ENCODE data around the gene GABRR3.

The GABRR3 gene

DNA sequence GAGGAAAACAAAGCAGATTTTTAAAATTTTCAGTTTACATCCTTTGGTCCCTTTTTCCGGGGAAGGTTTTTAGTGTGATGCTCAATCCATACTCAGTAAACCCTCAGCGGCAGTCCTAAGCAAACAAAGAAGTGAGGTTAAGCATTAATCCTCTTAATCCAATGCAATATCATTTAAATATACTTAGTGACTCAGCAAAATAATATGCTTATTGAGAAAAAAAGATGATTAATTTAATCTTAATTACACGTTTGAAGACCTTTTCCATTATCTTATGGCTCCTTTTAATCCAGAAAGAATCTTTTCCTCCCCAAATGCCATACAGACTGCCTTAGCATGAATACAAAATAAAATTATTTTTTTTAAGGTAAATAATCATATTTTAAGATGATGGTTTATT is at the start of gene GABRR3:
GABRR3 (minus strand) TSS at position 108 of the 400 bp plus-strand sequence. CDS start 328 bp downstream, outside the sequence.
- H3K9ac ChIP-seq (ENCODE audit: insufficient read length): no peak within 1 kb of the TSS
- no peak within 1 kb of the TSS for H3K4me3 ChIP-seq
- no peak within 1 kb of the TSS for H3K27ac ChIP-seq
- no peak for DNase-seq (ENCODE audit: low read depth, low spot score)
- no peaks in the 10 kb centered on the region for H3K9me3 ChIP-seq (ENCODE audit: low read depth, low read length)
- no peaks in the 10 kb centered on the region for H3K36me3 ChIP-seq (ENCODE audit: insufficient read depth, low read length)
- TF ChIP-seq POLR2AphosphoS5 (IDR thresholded peaks at IDR 0.05; ENCODE audit: borderline replicate concordance, low read depth, low read length) (no peak), EZH2 (IDR thresholded peaks at IDR 0.05) (no peak), FOXP2 (optimal IDR thresholded peaks at IDR 0.05; ENCODE audit: control extremely low read depth, extremely low read length, insufficient read depth) (no peak)

DNA sequence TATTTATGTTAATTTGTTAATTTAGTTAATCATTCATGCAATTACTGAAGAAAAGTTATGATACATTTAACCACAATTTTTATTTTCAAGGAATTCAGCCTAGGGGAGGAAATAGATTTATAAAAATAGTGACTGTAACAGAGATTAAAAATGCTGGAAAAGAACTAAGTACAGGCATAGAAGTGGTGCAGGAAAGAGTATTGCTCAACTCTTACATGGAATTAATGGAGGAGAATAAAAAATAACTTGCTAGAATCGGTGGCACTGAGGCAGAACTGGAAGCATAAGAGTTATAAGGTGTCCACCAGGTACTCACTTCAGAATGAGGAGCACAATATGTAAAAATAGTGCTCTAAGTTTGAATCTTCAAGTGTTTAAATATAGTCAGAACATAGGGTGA is 38.4 kb upstream of the GABRR3 start:
- Histone ChIP-seq H3K9me3 (ENCODE audit: low read depth, low read length) (no peaks in the 10 kb centered on the region; the same call in 1 of the 2 replicates), H3K4me3 (no peak overlapping the region), H3K27ac (no peak overlapping the region), H3K36me3 (ENCODE audit: insufficient read depth, low read length) (no peaks in the 10 kb centered on the region), H3K9ac (ENCODE audit: insufficient read length) (no peak overlapping the region)
- TF ChIP-seq FOXP2 (optimal IDR thresholded peaks at IDR 0.05; ENCODE audit: control extremely low read depth, extremely low read length, insufficient read depth): no peak
- no peak for TF ChIP-seq POLR2AphosphoS5 (IDR thresholded peaks at IDR 0.05; ENCODE audit: borderline replicate concordance, low read depth, low read length)
- no peak for TF ChIP-seq EZH2 (IDR thresholded peaks at IDR 0.05)
- DNase-seq (ENCODE audit: low read depth, low spot score): no peak

DNA sequence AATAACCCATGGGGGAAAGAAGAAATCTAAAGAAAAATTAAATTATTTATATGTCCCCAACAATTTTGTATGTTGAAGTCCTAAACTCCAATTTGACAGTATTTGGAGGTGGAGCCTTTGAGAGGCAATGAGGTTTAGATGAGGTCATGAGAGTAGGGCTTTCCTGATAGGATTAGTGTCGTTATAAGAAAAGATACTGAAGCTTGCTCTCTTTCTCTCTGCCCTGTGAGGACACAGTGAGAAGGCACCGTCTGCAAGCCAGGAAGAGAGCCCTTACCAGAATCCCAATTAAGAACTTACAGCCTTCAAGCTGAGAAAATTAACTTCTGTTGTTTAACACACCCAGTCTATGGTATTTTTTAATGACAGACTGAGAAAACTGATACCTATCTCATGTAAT is 35.7 kb upstream of the GABRR3 start:
- no peaks in the 10 kb centered on the region for H3K36me3 ChIP-seq (ENCODE audit: insufficient read depth, low read length)
- H3K9me3 ChIP-seq (ENCODE audit: low read depth, low read length): no peaks in the 10 kb centered on the region
- no peak for DNase-seq (ENCODE audit: low read depth, low spot score)
- H3K4me3 ChIP-seq: no peak overlapping the region
- TF ChIP-seq EZH2 (IDR thresholded peaks at IDR 0.05) (no peak), POLR2AphosphoS5 (IDR thresholded peaks at IDR 0.05; ENCODE audit: borderline replicate concordance, low read depth, low read length) (no peak), FOXP2 (optimal IDR thresholded peaks at IDR 0.05; ENCODE audit: control extremely low read depth, extremely low read length, insufficient read depth) (no peak)
- H3K9ac ChIP-seq (ENCODE audit: insufficient read length): no peak overlapping the region
- no peak overlapping the region for H3K27ac ChIP-seq

DNA sequence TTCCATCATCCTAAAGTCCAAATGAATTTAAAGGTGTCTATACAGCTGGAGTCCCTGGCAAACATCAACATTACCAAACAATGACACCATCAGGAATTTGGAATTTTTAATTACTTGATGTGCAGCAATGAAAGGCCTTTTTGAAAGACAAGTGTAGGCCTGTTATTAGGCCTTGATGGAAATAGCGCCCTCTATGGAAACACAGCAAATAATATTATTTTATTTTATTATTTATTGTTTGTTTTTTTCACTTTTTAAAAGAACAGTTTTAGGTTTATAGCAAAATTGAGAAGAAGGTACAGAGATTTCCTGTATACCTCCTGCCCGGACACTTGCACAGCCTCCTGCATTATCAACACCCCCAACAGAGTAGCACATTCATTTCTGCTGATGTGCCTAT is 33.7 kb upstream of the GABRR3 start:
- H3K27ac ChIP-seq: no peak overlapping the region
- TF ChIP-seq POLR2AphosphoS5 (IDR thresholded peaks at IDR 0.05; ENCODE audit: borderline replicate concordance, low read depth, low read length) (no peak), FOXP2 (optimal IDR thresholded peaks at IDR 0.05; ENCODE audit: control extremely low read depth, extremely low read length, insufficient read depth) (no peak), EZH2 (IDR thresholded peaks at IDR 0.05) (no peak)
- no peak for DNase-seq (ENCODE audit: low read depth, low spot score)
- H3K4me3 ChIP-seq: no peak overlapping the region
- no peaks in the 10 kb centered on the region for H3K36me3 ChIP-seq (ENCODE audit: insufficient read depth, low read length)
- H3K9ac ChIP-seq (ENCODE audit: insufficient read length): no peak overlapping the region
- no peaks in the 10 kb centered on the region for H3K9me3 ChIP-seq (ENCODE audit: low read depth, low read length)

DNA sequence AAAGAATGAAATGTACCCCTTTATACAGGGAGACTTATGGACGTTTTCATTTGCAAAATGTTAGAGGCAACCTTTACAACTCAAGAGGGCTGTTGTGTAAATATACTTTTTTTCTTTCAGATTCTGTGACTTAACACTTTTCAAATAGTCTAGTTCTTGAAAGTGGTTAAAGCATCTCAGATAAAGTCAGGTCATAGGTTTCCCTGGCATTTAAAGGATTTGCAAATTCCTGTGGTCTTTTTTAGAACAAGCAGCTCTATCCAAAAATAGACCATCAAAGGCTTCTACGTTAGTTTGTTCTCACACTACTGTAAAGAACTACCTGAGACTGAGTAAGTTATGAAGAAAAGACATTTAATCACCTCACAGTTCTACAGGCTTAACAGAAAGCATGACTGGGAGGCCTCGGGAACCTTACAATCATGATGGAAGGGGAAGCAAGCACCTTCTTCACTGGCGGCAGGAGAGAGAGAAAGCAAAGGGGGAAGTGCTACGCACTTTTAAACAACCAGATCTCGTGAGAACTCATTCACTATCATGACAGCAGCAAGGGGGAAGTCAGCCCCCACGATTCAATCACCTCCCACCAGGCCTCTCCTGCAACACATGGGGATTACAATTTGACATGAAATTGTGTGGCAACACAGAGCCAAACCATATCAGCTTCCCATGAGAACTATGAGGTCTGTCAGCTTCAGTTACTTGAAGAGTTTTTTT is 23.3 kb upstream of the GABRR3 start:
- H3K9ac ChIP-seq (ENCODE audit: insufficient read length): no peak overlapping the region
- no peak overlapping the region for H3K4me3 ChIP-seq
- no peak overlapping the region for H3K27ac ChIP-seq
- DNase-seq (ENCODE audit: low read depth, low spot score): no peak
- TF ChIP-seq POLR2AphosphoS5 (IDR thresholded peaks at IDR 0.05; ENCODE audit: borderline replicate concordance, low read depth, low read length) (no peak), FOXP2 (optimal IDR thresholded peaks at IDR 0.05; ENCODE audit: control extremely low read depth, extremely low read length, insufficient read depth) (no peak), EZH2 (IDR thresholded peaks at IDR 0.05) (no peak)
- no peaks in the 10 kb centered on the region for H3K9me3 ChIP-seq (ENCODE audit: low read depth, low read length)
- no peaks in the 10 kb centered on the region for H3K36me3 ChIP-seq (ENCODE audit: insufficient read depth, low read length)

DNA sequence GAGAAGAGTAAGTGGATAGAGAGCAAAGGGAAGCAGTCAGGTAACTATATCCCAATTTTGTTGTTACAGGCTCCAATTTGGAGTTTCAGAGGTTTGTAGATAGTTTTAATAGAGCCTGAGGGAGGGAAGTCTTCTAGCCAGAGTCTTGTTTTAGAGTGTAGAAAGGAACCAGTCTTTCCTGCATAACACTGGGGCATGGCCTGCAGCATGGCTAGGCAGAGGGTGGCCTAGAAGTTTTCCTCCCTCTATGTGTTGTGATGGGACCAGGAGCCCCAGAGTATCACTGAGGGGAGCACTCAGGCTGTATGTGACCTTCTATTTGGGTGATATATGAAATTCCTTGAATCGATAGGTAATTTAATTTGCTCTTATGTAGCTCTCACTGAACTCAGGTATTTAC is 22.5 kb upstream of the GABRR3 start:
- no peaks in the 10 kb centered on the region for H3K9me3 ChIP-seq (ENCODE audit: low read depth, low read length)
- H3K9ac ChIP-seq (ENCODE audit: insufficient read length): no peak overlapping the region
- DNase-seq (ENCODE audit: low read depth, low spot score): no peak
- no peak overlapping the region for H3K4me3 ChIP-seq
- no peak for TF ChIP-seq POLR2AphosphoS5 (IDR thresholded peaks at IDR 0.05; ENCODE audit: borderline replicate concordance, low read depth, low read length)
- no peak for TF ChIP-seq FOXP2 (optimal IDR thresholded peaks at IDR 0.05; ENCODE audit: control extremely low read depth, extremely low read length, insufficient read depth)
- TF ChIP-seq EZH2 (IDR thresholded peaks at IDR 0.05): no peak
- no peak overlapping the region for H3K27ac ChIP-seq
- H3K36me3 ChIP-seq (ENCODE audit: insufficient read depth, low read length): no peaks in the 10 kb centered on the region

DNA sequence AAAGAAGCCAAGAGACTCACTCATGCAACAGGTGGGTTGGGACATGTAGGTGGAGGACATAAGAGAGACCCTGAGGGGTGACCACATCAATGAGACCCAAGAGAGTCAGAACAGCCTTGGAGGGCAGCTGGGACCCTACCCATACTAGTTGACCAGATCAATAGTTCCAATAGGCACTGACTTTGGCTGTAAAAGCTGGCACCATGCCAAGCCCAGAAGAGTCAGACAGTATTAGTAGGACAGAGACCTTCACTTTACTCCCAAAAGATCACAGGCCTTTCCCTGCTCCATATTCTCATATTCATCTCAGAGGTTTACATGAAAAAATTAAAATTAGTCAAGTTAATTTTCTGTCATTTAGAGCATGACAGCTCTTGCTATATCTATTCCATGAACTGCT is 20.9 kb upstream of the GABRR3 start:
- H3K36me3 ChIP-seq (ENCODE audit: insufficient read depth, low read length): no peaks in the 10 kb centered on the region
- H3K9ac ChIP-seq (ENCODE audit: insufficient read length): no peak overlapping the region
- no peak overlapping the region for H3K4me3 ChIP-seq
- H3K27ac ChIP-seq: no peak overlapping the region
- no peak for TF ChIP-seq FOXP2 (optimal IDR thresholded peaks at IDR 0.05; ENCODE audit: control extremely low read depth, extremely low read length, insufficient read depth)
- no peak for TF ChIP-seq EZH2 (IDR thresholded peaks at IDR 0.05)
- TF ChIP-seq POLR2AphosphoS5 (IDR thresholded peaks at IDR 0.05; ENCODE audit: borderline replicate concordance, low read depth, low read length): no peak
- H3K9me3 ChIP-seq (ENCODE audit: low read depth, low read length): no peaks in the 10 kb centered on the region
- no peak for DNase-seq (ENCODE audit: low read depth, low spot score)

DNA sequence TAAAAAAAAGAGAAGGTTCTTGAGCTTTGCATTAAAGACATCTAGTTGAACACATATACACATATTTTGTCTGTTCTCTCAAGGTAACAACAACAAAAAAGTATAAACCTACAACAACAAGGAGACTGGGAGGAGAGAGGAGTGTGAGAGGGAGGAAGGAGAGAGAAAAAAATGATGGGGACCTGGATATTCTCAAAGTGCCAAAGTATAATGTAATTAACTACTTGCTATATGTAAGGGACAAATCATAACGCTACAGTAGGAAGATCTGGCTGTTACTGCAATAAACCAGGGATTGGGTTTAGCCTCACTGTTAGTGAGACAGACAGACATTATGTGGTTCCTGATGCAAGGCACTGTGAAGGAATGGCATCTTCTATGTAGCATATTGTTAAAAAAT is 14.2 kb upstream of the GABRR3 start:
- no peaks in the 10 kb centered on the region for H3K36me3 ChIP-seq (ENCODE audit: insufficient read depth, low read length)
- H3K27ac ChIP-seq: no peak overlapping the region
- TF ChIP-seq POLR2AphosphoS5 (IDR thresholded peaks at IDR 0.05; ENCODE audit: borderline replicate concordance, low read depth, low read length): no peak
- TF ChIP-seq FOXP2 (optimal IDR thresholded peaks at IDR 0.05; ENCODE audit: control extremely low read depth, extremely low read length, insufficient read depth): no peak
- TF ChIP-seq EZH2 (IDR thresholded peaks at IDR 0.05): no peak
- no peak overlapping the region for H3K9ac ChIP-seq (ENCODE audit: insufficient read length)
- H3K9me3 ChIP-seq (ENCODE audit: low read depth, low read length): no peaks in the 10 kb centered on the region
- DNase-seq (ENCODE audit: low read depth, low spot score): no peak
- H3K4me3 ChIP-seq: no peak overlapping the region

DNA sequence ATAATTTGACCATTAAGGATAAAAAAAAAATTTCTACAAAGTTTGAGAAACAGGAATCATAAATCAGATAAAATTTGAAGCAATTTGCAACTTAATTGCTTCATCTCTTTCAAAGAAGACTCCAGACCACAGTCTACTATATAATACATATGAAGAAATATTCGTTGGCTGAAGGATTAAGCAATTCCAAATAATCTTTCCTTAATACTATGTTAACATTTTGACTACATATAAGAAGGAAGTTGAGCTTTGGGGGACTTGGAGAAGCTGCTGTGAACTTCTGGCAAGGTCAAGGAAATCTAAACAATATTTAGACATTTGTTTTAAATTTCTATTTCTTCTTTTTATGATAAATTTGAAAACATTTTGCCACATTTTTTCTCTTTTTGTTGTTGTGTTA is 13.5 kb upstream of the GABRR3 start:
- no peak for TF ChIP-seq EZH2 (IDR thresholded peaks at IDR 0.05)
- TF ChIP-seq POLR2AphosphoS5 (IDR thresholded peaks at IDR 0.05; ENCODE audit: borderline replicate concordance, low read depth, low read length): no peak
- TF ChIP-seq FOXP2 (optimal IDR thresholded peaks at IDR 0.05; ENCODE audit: control extremely low read depth, extremely low read length, insufficient read depth): no peak
- DNase-seq (ENCODE audit: low read depth, low spot score): no peak
- H3K9ac ChIP-seq (ENCODE audit: insufficient read length): no peak overlapping the region

More for the DNA sequence above, 13.5 kb upstream of the GABRR3 start:
- H3K27ac ChIP-seq: no peak overlapping the region
- no peaks in the 10 kb centered on the region for H3K36me3 ChIP-seq (ENCODE audit: insufficient read depth, low read length)
- no peak overlapping the region for H3K4me3 ChIP-seq
- no peaks in the 10 kb centered on the region for H3K9me3 ChIP-seq (ENCODE audit: low read depth, low read length)

Data from SK-N-MC (cell line).